Occipital lobe (tissue), 2 donors: ENCODE results near the gene FZR1. TPM values are rescaled to one million over a fixed set of nuclear protein-coding genes. Genes with fewer than 3 reads are reported as not detected.

Experiments used
- DNase-seq: peaks from one replicate; lab custom pipeline; 2025; lab: John Stamatoyannopoulos, UW
- total RNA-seq: library from RNA; depleted of rRNA; stranded (reverse); fragments of >200 nt; gene quantifications from one replicate; pipeline ENCODE4 v1.2.3, GENCODE V29; 2014

FZR1 gene
- total RNA-seq = 42.0 TPM

DNA sequence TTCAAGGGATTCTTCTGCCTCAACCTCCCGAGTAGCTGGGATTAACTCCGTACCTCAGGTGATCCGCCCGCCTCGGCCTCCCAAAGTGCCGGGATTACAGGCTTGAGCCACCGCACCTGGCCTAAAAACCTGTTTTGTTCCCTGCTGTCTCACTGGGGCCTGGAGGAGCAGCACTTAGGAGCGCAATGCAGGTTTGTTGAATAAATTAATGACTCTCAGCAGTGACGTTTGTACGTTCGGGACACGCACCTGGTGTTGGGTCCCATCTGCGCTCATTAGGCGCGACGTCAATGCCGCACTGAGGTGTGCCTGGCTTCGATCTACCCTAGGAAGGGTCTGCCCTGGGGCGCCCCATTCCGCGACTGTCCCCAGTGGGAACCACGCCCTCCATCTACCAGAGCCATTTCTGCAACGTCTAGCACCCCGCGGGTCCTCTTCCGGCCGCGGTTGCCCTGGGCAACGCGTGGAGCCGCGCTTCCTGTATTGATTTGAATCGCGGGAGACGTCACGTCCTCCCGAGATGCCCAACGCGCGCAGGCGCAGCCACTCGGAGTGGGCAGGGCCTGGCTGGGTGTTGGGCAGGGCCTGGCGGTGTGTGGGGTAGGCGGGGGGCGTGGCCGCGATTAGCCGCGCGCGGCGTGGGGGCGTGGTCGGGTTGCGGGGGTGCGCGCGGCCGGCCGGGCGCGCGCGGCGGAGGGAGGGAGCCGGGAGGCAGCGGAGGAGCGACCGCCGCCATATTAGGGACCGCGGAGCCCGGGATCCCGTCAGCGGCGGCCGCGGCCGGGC, at the start of gene FZR1:
Gene FZR1, plus strand, starts transcription at position 714 of the 786 bp plus-strand sequence. CDS start 16,679 bp downstream, outside the sequence.
- peak; percentile 97 for DNase-seq

GRCh38 chr19:3456925-3457527, 49.1 kb upstream of the FZR1 start:
- DNase-seq = no peak

GRCh38 chr19:3457528-3458228, 48.4 kb upstream of the FZR1 start:
- no peak for DNase-seq

- DNase-seq = no peak
Observed at GRCh38 chr19:3458229-3459088, 47.7 kb upstream of the FZR1 start.

DNA sequence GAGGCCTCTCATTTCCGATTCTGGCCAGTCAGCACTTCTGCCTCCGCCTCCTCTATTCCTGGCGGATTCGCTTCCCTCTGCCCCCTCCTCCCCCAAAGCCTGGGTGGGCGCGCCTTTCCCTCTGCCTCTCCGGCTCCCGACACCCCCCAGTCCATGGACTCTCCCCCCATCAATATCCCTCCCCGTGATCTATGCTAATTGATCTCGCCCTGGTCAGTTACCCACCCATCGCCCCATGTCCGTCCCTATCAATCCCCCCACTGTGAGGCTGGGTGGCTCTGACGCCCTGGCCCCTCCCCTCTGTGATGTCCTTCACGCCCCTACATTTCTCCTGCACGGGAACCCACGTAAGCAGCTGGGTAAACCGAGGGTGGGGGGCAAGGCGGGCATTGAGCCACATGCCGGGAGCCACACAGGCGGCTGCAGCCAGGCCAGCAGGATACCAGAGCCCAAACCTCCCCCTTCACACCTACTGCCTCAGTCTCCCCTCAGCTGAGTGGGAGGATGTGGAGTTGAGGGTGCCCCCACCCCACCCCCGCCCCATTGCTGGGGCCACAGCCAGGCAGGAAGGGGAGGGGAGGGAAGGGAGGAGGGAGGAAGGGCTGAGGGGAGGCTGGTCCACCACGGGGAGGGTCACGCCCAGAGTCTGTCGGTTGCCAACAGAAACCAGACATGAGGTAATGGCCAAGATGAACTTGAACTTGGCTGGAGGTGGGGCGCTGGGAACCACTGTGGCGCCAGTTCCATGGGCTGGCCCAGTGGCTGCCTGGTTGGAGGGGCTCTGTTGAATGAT, 46.8 kb upstream of the FZR1 start:
- DNase-seq = no peak

DNA sequence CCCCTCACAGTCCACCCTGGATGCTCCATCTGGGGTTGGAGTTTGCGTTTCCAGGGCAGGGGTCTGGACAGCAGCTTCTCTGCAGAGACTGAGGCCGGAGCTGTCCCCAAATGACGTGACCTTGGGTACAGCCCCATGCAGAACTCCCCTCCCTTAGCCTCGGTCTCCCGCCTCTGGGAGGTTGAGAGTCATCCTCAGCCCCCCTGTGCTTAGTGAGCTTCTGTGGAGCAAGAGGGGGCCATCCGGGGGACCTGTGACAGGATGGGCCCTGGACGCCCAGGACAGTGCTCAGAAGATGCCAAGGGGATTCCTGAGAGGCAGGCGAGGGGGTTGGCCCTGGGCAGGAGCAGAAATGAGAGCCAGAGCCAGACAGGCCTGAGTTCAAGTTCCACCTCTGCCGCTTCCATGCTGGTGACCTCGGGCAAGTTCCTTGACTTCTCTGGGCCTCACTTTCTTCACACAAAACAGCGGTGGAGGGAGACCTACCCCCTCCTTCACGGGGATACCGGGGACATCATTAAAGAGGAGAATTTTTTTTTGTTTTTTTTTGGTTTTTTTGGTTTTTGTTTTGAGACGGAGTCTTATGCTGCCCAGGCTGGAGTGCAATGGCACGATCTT, 46.0 kb upstream of the FZR1 start:
- no peak for DNase-seq

DNA sequence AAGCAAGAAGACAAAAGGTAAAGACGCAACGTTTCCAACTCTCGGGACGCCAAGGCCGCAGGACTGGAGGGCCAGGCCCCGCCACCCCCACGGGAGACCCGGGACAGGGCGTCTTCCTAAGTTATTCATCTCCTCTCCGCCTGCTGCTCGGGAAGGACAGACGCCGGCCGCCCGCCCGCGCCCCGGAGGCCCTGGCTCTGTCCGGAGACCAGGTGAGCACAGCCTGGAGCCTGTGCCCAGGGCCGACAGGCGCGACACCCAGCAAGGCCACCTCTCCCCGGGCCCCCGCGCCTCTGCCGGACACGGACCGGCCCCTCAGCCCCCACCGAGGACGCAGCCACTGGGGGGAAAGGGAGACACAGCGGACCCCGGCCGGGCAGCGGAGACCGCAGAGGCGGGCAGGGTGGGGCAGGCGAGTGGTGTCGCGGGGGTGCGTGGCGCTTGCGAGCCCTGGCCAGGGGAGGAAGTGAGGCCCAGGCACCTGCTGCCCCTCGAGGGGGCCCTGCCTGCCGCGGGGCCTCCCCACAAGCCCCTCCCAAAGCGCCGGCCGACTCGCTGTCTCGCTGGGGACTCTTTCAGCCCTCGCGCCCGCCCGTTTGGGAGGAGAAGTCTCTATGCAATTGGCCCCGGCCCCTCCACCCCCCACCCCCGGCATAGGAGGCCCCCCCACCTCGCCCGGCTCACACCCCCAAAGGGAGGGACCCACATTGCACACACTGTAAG, 43.0 kb upstream of the FZR1 start:
- DNase-seq = no peak

- DNase-seq = no peak
Observed at GRCh38 chr19:3463714-3464586, 42.2 kb upstream of the FZR1 start.

DNA sequence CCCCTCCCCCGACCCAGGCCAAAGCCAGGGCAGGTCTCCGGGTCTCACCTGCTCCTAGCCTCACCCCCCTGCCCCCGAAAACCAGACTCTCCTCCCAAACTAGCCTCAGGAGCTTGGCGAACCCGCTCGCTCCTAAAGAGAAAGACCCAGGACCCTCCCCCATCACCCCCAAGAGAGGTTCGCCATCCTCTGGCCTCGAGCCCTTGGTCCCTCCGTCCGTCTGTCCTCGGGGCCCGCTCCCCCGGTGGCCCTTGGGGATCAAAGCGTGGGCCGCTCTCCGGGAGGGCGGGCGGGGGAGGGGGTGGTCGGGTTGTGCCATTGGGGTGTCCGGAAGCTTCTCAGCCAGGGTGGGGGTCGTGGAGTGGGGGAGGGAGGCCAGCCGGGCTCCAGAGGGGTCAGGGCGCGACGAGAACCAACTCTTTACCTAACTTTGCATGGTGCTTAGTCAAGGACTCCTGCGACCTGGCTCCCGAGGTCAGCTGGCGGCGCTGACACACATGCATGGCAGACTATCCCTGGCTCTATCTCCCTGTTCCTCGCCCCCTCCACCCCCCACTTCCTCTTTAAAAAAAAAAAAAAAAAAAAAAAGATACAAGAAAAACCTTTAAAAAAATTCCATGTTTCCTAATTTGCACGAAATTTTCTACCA, 41.4 kb upstream of the FZR1 start:
- DNase-seq = no peak

GRCh38 chr19:3465552-3465951, 40.6 kb upstream of the FZR1 start:
- DNase-seq = no peak

DNA sequence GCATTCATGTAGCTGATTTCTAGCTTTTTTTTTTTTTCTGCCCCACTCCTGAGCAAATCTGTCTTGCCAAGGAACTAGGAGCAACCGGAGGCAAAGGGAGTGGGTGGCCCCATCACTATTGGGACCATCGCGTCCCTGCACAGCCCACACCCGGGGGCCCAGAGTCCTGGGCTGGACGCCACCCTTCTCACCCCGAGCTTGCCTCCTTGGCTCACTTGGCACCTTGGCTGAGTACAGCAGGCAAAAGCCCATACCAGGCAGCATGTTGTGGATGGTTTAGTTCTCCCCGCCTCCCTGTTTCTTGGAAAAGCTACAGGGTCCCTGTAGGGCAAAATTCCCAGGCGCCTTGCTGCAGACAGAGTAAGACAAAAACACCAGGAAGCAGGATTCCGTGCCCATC, 39.5 kb upstream of the FZR1 start:
- peak; percentile 27 for DNase-seq

- no peak for DNase-seq
Observed at GRCh38 chr19:3467437-3468198, 38.5 kb upstream of the FZR1 start.

DNA sequence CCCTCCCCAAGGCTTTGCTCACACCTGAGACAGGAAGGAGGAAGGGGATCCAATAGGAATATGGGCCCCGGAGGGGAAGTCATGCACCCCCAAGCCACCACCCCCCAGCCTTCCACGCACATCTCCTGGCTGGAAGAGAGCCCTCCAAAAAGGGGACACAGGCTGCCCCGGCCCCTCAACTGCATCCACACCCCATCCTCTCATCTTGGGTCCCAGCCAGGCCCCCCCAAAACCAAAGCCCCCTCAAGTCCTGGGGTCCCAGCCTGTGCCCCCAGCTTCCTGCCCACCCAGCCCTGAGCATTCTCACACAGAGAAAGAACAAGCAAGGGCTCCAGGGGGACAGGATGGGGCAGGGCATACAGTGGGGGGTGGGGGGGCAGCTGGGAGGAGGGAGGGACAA, 37.9 kb upstream of the FZR1 start:
- no peak for DNase-seq

DNA sequence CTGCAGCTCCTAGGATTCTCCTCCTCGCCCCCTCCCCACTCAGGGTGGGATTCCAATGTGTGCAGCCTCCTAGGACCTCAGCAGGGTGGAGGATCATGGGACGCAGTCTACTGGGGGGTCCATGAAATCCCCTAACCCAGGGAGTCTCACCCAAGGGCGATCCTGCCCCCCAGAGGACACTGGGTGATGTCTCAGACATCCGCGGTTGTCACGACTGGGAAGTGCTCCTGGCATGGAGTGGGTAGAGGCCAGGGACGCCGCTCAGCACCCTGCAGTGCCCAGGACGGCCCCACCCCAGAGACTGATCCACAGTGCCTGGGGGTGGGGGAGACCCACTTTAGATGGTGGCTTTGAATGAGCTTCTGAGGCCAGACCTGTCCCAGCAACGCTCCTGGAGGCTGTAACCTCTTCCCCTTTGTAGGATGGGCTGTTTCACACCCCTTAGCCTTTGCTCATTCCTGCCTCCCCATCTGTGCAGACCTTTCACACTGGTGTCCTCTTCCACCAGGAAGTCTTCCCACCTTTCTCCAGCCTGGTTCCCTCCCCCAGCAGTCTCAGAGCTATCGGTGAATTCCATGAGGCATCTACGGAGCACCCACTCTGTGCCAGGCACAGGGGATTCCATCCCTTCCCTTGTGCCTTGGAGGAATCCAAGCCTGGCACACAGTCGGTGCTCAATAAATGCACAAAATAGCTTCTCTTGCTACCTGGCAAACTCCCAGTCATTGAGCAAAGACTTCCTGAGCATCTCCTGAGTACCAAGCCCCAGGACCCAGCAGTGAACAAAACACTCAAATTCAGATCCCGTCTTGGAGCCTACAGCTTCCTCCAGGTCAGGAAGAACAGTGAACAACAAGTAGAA, 36.2 kb upstream of the FZR1 start:
- DNase-seq = no peak

- DNase-seq = no peak
Observed at GRCh38 chr19:3470500-3471128, 35.5 kb upstream of the FZR1 start.
